Stimulated activated CD8-positive, alpha-beta memory T cell treated with anti-CD3 and anti-CD28 coated beads, Interleukin-7, amount 100 ng/mL, for 1 hour (primary cell): ENCODE measurements around the gene FBXO4.
"Not testable (repeated sequence)": the region's sequence is repeated elsewhere in the genome, so short reads cannot be mapped to it uniquely, and the experiment has no call there.

ENCODE experiments used
- DNase-seq, 2 donors: peaks; one replicate each; pipeline ENCODE4 v3.0.0-alpha.2; 2020; ENCODE audit warnings: low read depth in 2 of 2

Gene FBXO4

DNA sequence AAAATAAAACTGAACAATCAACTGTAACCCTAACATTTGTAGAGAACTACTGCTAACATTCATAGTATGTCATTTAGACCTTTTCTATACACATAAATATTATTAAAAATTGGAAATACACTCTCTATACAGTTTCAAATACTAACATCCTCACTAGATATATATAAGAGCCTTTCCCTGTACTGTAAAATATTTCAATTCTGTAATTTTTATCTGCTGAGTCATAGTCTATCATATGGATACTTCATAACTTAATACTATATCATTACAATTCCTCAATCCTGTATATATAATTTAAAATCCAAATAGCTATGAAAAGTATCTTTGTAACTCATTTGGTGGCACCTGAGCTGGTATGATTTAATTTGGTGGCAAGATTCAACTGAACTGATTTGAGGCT lies 55.8 kb downstream of the FBXO4 start:
- DNase-seq = no peak

DNA sequence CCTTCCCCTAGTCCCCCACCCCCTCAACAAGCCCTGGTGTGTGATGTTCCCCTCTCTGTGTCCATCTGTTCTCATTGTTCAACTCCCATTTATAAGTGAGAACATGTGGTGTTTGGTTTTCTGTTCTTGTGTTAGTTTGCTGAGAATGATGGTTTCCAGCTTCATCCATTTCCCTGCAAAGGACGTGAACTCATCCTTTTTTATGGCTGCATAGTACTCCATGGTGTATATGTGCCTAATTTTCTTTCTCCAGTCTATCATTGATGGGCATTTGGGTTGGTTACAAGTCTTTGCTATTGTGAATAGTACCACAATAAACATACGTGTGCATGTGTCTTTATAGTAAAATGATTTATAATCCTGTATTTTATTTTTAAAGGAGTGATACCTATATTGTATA lies 57.8 kb downstream of the FBXO4 start:
- not testable (repeated sequence) for DNase-seq

- no peak for DNase-seq
Observed at GRCh38 chr5:41983284-41983683, 58.2 kb downstream of the FBXO4 start.

DNA sequence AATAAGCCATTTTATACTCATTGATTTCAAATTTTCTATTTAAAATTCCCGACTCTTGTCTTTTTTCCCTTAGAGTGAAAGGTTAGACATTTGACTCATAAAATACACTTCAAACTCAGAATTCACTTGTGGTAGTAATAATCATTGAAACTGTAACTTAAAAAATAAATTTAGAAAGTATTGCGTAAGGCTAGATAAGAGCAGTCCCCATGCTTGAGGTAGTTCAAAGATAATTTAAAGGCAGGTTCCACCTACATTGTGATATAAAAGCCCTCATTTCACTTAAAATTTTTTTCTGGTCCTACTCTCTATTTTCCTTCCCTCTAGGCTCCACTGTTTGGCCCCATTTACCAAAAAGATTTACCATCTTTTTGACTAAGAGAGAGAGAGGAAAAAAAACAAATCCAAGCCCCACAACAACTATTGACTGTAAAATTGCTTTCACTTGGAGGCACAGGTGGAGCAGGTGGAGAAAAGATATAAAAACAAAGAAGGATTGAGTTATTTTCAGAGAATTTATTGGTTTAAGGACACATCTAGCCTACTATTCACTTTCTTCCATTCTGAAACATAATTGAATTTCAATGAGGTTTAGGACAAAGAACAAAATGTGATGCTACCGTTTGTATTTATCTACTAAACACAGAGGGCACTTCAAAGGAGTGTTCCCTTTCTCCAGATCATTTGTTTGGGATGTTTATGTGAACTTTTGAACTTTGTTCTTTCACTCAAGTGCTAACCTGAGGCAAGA lies 61.0 kb downstream of the FBXO4 start:
- DNase-seq = no peak
